HG02798 (cell line): ENCODE data around the gene ITGB2.
"Not testable (repeated sequence)": the region's sequence is repeated elsewhere in the genome, so short reads cannot be mapped to it uniquely, and the experiment has no call there.

ENCODE experiments used
- ATAC-seq: cut with Tn5 transposase; IDR thresholded peaks from one replicate; pipeline ENCODE4 v1.9.1; 2021; ENCODE audit warnings: mild to moderate bottlenecking; ENCODE audit not compliant: unreplicated experiment, poor library complexity

Gene ITGB2

DNA sequence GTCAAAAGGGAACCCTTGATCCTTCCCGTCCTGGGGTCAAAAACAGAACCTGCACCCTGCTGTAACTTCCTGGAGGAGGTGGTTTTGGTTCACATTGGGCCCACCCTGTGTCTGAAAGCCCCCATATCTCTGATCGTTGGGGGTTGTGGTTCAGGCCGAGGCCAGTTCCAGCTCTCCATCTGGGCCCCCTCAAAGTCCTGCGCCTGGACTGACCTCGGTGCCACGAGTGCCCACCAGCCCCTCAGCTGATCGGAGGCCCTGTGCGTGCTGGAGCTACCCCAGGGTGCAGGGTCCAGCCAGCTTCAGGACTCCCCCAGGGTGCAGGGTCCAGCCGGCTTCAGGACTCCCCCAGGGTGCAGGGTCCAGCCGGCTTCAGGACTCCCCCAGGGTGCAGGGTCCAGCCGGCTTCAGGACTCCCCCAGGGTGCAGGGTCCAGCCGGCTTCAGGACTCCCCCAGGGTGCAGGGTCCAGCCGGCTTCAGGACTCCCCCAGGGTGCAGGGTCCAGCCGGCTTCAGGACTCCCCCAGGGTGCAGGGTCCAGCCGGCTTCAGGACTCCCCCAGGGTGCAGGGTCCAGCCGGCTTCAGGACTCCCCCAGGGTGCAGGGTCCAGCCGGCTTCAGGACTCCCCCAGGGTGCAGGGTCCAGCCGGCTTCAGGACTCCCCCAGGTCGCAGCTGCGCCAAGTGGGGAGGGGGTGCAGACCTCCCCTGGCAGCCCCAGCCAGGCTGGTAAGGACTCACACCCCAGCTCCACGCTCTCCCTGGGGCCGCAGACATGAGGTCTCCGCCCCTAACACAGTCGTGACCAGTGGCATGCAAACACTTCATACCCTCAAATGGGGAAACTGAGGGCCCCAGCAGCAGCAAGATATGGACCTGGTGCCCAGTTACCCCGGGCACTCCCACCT is 7.9 kb downstream of the ITGB2 start:
- not testable (repeated sequence) for ATAC-seq

DNA sequence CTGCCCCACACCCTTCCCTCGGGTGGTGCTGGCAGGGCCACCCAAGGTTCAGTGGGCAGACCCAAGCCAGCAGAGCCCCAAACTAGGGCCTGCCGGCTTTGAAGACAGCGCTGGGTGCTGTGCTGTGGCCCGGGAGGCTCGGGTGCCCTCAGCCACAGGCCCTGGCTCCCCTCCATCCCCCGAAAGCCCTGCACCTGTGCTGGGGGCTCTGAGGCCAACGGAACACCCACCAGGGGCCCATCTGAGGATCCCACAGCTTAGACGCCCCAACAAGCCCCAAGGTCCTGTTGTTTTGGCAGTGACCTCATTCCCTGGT is 8.6 kb downstream of the ITGB2 start:
- ATAC-seq = no peak

DNA sequence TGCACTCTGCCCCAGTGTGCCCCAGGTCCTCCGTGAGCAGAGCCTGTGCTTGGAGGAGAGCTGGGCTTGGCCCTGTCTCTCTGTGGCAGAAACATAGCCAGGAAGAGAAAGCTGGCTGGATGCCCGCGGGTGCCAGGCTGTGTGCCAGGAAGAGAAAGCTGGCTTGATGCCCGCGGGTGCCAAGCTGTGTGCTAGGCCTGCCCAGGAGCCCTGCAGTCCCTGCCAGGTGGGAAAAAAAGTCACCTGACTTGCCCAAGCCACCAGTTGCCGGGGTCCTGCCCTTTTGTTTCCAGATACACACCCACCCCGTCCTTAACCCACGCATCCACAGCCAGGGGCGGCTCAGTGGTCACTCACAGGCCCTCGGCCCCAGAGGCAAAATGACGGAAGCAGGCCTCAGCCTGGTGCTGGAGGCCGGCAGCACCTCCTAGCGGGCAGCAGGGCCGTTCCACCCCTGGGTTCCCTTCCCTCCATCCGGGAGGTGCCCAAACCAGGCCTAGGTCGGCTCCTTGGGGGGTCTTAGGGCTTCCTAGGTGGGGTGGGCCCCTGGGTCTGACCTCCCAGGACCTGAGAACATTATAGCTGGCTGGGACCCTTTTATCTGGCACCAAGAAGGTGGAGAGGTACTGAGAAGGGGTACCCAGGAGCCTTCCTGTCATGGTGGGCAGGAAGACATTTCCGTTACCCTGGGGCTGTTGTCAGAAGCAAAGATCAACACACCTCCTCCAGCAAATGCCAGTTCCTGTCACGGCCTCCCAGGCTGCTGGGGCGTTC is 9.1 kb downstream of the ITGB2 start:
- ATAC-seq = no peak

DNA sequence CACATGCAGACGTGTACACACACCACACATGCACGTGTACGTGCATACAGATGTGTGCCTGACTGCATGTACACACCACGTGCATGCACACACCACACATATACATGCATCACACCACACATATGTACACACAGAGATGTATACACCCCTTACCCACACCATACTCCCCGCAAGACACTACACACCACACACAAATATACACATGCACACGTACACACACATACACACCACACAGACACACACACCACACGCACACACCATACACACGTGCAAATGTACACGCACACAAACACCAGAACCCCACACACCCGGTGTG is 9.7 kb downstream of the ITGB2 start:
- ATAC-seq = no peak

DNA sequence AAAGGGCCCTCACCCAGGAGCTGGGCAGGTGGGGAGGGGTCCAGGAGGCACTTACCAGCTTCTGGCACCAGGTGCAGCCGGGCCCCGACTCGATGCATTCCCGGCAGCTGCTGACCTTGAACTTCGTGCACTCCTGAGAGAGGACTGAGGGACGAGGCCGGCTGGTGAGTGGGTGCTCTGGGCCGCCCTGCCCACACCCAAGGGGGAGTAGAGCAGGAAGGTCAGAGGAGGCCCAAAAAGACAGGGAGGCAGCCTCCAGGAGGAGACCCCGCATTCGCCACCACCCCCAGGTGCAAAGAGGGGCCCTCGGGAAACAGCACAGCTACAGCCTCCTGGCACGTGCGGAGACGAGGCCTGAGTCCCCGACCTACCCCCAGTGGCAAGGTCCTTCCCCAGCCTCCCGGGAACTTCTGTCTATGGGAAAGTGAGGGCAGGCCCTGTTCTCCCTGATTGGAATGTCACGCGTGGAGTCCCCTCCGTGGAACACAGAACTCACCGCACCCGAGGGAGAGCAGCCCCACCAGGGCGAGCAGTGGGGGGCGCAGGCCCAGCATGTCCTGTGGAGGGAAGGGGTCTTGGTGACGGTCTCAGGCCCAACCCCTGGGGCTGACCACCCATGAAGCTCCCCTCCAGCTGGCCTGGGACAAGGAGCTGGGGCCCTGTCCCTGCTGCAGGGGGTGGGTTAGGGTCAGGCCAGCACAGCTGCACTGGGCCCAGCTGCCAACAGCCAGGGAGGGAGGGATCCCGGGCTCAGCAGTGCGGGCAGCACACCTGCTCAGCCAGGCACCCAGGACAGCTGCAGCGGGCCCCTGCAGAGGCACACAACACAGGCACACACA is 10.3 kb downstream of the ITGB2 start:
- ATAC-seq = no peak

DNA sequence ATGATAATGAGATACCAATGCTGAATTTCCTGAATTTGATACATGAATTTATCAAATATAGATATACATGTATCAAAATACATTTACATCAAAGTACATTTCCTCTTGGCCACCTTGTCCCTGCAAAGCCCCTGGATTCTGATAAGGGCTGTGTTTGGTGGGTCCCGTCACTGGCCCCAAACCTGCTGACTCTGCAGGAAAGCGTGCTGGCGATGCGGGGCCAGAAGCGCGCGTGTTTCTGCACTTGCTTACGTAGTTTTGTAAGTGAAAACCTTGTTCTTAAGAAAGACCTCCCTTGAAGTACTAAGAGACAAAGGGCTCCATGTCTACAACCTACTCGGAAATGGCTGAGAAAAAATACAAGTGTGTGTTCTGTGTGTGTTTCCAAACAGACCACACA is 11.0 kb downstream of the ITGB2 start:
- ATAC-seq = no peak

DNA sequence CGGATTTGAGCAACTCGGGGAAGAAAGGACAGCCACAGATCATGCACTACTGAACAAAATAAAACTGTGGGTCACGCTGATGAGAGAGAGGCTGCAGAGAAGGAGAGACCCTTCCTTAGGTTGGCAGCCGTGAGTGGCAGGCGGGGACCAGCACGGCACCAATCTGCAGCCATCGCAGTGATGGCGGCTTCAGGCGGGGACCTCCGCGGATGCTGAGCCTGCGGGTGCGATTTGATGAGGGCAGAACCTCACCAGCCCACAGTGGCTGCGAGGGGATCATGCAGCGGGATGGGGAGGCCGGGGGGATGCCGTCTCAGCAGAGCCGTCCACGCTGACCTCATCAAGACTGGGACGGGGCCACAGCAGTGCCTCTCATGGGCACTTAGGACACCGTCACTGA is 11.8 kb downstream of the ITGB2 start:
- no peak for ATAC-seq

DNA sequence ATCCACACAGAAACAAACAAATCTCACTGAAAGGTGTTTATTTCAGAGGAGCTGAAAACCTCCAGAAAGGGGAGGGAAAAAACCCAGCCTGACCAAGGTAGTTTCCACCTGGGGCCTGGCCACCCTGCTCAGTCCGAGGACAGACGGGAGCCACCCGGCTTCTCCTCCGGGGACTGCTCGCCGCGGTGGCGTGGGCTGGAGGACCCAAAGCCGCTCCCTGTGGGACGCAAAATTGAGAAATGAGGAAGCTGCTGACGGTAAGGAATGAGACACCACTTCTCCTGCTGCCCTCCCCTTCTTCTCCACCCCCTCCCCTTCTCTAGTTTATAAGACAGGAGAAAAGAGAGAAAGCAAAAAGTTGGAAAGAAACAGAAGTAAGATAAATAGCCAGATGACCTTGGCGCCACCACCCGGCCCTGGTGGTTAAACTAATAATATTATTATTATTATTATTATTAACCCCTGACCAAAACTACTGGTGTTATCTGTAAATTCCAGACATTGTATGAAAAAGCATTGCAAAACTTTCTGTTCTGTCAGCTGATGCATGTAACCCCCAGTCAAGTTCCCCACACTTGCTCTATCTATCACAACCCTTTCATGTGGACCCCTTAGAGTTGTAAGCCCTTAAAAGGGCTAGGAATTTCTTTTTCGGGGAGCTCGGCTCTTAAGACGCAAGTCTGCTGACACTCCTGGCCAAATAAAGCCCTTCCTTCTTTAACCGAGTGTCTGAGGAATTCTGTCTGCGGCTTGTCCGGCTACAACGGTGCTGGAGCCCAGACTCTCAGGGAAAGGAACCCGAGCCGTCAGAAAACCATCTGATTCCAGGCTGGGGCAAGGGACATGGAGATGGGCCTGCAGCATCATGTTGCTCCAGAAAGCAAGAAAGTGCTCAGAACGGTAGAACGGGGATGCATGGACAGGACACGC is 12.5 kb downstream of the ITGB2 start:
- no peak for ATAC-seq

DNA sequence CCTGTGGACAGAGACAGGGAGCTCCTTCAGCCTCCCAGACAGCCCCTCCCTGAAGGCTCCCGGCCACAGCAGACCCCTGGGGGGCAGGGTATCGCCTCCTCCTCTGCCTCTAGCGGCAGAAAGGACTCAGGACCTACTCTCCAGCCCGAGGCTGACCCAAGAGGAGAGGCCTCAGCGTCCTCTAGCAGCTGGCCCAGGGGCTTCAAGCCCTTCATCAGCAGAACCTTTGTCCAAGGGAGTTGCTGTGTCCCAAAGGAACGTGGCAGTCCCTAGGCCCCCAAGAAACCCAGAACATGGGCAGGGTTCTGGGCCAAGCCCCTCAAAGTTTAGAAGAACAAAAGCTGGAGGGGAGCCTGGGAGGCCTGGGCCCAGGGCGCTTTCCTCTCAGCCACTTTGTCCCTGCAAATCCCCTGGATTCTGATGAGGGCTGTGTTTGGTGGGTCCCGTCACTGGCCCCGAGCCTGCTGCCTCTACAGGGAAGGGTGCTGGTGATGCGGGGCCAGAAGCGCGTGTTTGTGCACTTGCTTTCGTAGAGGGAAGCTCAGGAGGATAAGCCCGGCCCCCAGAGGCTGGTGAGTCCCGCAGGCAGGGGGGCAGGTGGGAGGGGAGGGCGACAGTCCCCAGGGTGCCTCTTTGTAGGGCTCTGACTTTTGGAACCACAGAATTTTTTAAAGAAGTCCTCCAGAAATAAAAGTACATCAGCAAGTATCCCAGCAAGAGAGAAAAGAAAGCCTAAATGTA is 13.3 kb downstream of the ITGB2 start:
- no peak for ATAC-seq

DNA sequence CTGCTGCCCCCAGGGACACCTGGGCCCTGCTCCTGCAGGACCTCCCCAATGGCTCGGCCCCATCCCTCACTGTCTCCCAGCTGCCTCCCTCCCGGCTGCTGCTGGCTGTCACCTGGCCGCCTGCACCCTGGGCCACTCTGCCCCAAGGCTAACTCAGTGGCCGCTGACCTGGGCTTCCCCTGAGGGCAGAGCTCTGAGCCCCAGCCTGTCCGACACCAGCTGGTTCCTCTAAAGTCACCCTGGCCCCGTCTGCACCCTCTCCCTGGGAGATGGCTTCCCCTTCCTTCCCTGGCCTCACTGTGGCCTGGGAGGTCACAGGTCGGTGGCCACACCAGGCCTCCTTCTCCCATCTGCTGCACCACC is 15.0 kb downstream of the ITGB2 start:
- no peak for ATAC-seq

DNA sequence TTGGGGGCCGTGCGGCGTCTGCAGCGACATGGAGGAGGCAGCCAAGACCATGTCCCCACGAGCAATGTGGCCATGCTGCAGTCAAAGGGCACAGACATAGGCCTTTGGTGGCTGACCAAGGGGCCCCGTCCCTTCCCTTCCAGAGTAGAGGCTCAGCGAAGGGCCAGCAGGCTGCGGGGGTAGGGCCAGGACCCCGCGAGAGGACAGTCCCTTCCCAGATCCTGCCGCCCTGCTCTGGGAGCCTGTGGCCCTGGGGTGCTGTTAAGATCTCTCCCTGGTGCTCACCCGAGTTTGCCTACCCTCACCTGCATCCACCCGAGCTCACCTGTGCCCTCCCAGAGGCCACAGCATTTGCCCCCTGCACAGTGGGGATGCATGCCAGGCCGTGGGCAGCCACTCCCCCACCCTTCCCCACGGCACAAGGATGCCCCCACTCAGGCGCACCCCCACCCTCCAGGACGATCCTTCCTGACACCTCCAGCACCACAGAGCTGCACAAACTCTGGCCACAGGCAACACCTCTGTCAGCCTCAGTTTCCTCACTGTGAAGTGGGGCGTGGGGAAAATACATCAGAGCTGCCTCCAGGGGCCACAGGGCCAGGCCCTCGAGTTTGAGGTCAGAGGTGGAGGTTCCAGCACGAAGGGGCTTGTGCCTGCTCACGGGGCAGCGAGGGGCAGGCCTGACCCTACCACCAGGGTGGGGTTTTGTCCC is 15.5 kb downstream of the ITGB2 start:
- no peak for ATAC-seq

DNA sequence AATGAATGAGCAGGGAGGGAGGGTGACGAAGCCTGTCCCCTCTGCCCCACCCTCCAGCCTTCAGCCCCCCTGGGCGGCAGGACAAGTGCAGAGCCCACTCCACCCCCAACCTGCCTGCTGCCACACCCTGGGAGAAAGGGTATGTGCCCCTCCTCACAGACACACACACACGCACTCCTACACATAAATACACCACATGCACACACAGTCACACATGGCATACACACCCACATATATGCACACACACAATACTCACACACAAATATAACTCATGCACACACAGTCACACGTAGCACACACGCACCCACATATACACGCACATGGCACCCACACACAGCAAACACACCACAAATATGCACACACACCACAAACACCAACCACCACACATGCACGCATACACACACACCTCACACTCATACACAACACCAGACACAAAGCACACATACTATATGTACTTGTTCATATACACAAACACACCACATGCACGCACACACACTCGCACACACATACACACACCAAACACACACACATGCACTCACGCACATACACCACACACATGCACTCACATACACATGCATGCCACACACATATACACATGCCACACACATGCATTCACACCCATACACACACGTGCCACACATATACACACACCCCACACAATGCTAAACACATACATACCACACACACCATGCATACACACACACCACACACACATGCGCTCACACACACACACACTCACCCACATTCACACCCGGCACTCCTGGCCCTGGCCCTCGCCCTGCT is 16.4 kb downstream of the ITGB2 start:
- ATAC-seq = no peak

DNA sequence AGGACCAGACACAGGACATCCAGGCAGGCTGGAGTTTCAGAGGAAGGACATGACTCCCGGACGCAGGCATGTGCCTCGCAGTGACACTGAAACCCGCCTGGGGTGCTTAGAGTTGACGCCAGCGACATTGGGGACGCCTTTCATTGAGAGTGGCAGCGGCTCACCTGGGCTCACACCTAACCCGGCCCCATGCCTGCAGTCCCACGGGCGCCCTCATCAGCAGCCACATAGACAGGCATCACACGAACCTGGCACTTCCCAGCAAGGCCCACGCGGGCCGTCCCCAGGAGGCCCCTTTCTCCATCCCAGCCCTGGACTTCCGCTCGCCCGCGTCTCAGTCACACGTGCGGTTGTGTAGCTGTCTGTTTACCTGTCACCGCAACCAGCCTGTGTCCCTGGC is 17.0 kb downstream of the ITGB2 start:
- no peak for ATAC-seq

DNA sequence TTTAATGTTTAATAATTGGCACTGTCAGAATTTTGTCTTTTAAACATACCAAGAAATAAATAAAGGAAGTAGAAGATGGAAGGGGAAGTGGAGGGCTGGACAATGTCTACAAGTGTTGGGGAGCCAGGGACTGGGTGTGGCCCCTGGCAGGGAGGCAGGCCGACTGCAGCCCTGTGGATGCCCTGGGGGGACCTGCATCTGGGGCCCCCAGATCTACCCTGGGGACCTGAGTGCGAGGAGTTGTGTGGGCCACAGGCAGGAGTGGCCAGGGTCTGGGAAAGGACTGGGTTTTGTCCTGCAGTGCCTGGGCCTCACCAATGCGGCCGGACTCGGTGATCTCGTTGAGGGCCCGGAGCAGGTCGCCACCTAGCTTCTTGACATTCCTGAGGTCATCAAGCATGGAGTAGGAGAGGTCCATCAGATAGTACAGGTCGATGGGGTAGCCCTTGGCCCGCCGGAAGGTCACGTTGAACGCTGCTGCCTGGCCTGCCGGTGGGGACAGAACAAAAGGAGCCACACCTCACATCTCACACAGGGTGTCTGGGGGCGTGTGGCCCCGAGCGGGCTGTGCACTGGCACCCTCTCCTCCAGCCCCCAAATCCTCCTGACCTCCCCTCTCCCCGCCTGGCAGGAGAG is 17.5 kb downstream of the ITGB2 start:
- ATAC-seq = no peak

DNA sequence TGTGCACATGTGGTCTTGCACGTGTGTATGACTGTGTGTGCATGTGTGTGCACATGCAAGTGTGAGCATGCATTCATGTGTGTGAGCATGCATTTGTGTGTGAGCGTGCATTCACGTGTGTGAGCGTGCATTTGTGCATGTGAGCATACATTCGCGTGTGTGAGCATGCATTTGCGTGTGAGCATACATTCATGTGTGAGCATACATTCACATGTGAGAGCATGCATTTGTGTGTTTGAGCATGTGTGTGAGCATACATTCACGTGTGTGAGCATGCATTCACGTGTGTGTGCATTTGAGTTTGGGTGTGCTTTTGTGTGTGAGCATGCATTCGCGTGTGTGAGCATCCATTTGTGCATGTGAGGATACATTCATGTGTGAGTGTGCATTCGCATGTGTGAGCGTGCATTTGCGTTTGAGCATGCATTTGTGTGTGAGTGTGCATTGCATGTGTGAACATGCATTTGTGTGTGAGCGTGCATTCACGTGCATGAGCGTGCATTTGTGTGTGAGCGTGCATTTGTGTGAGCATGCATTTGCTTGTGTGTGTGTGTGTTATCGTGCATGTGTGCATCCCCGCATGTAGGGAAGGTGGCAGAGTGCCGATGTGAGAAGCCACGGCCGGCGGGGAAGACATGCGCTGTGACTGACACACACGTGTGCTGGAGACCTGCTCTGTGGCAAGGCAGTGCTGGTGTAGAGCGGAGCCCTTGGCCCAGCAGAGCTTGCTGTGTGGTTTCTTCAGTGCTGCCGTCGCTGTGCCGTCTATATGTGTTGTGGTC is 18.2 kb downstream of the ITGB2 start:
- no peak for ATAC-seq

DNA sequence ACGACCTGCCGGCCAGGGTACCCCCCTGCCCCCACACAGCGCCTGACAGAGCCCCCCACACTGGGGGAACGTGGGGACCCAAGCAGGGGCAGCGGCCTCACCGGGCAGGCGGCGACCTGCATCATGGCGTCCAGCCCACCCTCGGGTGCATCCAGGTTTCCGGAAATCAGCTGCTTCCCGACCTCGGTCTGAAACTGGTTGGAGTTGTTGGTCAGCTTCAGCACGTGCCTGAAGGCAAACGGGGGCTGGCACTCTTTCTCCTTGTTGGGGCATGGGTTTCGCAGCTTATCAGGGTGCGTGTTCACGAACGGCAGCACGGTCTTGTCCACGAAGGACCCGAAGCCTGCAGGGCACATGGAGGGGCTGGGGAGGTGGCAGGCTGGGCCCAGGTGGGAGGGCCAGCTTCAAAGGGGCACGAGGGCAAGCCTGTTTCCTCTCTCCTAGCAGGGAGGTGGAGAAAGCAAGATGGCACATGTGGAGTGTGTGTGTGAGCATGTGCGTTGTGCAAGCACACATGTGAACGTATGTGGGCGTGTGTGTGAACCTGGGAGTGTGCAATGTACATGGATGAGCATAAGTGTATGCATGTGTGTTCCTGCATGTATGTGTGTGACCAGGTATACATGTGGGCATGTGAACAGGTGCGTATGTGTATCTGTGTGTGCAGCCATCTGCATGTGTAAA is 19.2 kb downstream of the ITGB2 start:
- ATAC-seq = no peak
